GM18867 (cell line): Measurements from ENCODE around the gene ZMYND8.
"Not testable (repeated sequence)": the region's sequence is repeated elsewhere in the genome, so short reads cannot be mapped to it uniquely, and the experiment has no call there.

Experiments used
- ATAC-seq: cut with Tn5 transposase; IDR thresholded peaks from one replicate; pipeline ENCODE4 v1.9.1; 2021; ENCODE audit warnings: mild to moderate bottlenecking, moderate library complexity; ENCODE audit not compliant: unreplicated experiment

The ZMYND8 gene

GRCh38 chr20:47189060-47189459, 167.4 kb downstream of the ZMYND8 start:
- ATAC-seq, result no peak

- no peak for ATAC-seq
Measured at GRCh38 chr20:47188540-47188939, 168.0 kb downstream of the ZMYND8 start.

GRCh38 chr20:47187450-47188195, 168.9 kb downstream of the ZMYND8 start:
- no peak for ATAC-seq

- no peak for ATAC-seq
Measured at GRCh38 chr20:47183367-47183766, 173.1 kb downstream of the ZMYND8 start.

GRCh38 chr20:47181056-47181862, 175.2 kb downstream of the ZMYND8 start:
- no peak for ATAC-seq

- ATAC-seq, result no peak
Measured at GRCh38 chr20:47179267-47179666, 177.2 kb downstream of the ZMYND8 start.

- ATAC-seq, result no peak
Measured at GRCh38 chr20:47178851-47179250, 177.6 kb downstream of the ZMYND8 start.

- ATAC-seq, result no peak
Measured at GRCh38 chr20:47178277-47178676, 178.2 kb downstream of the ZMYND8 start.

GRCh38 chr20:47176217-47176616, 180.3 kb downstream of the ZMYND8 start:
- not testable (repeated sequence) for ATAC-seq

GRCh38 chr20:47175493-47175892, 181.0 kb downstream of the ZMYND8 start:
- no peak for ATAC-seq

- ATAC-seq, result no peak
Measured at GRCh38 chr20:47174456-47175243, 181.8 kb downstream of the ZMYND8 start.

GRCh38 chr20:47173596-47174216, 182.8 kb downstream of the ZMYND8 start:
- no peak for ATAC-seq

GRCh38 chr20:47172579-47172978, 183.9 kb downstream of the ZMYND8 start:
- no peak for ATAC-seq

GRCh38 chr20:47167846-47168245, 188.7 kb downstream of the ZMYND8 start:
- no peak for ATAC-seq

- ATAC-seq, result no peak
Measured at GRCh38 chr20:47165376-47165865, 191.1 kb downstream of the ZMYND8 start.

- no peak for ATAC-seq
Measured at GRCh38 chr20:47164140-47164539, 192.4 kb downstream of the ZMYND8 start.

- no peak for ATAC-seq
Measured at GRCh38 chr20:47161411-47161810, 195.1 kb downstream of the ZMYND8 start.

- ATAC-seq, result no peak
Measured at GRCh38 chr20:47160992-47161391, 195.5 kb downstream of the ZMYND8 start.

- ATAC-seq, result no peak
Measured at GRCh38 chr20:47160240-47160639, 196.3 kb downstream of the ZMYND8 start.
